Esophagus squamous epithelium (tissue), 4 donors: ENCODE data around the gene NAXE.

Experiments
- POLR2A ChIP-seq, 4 donors: fragments of 450-650 bp; IDR thresholded peaks; one replicate each; pipeline ENCODE4 v1.6.1; 2017; ENCODE audit warnings: antibody characterized with exemption in 4 of 4, mild to moderate bottlenecking in 4 of 4, moderate library complexity in 3 of 4
- TF ChIP-seq, protein P1 (sequence below), 6 experiments: fragments of 450-650 bp in 4 of 6; fragments of 200-600 bp in 2 of 6; sonication (generic) in 2 of 6; IDR thresholded peaks; one replicate each; pipeline ENCODE4 v1.5.1; 2016 to 2019; ENCODE audit warnings: antibody characterized with exemption in 6 of 6, mild to moderate bottlenecking in 4 of 6, moderate library complexity in 4 of 6

DNA sequence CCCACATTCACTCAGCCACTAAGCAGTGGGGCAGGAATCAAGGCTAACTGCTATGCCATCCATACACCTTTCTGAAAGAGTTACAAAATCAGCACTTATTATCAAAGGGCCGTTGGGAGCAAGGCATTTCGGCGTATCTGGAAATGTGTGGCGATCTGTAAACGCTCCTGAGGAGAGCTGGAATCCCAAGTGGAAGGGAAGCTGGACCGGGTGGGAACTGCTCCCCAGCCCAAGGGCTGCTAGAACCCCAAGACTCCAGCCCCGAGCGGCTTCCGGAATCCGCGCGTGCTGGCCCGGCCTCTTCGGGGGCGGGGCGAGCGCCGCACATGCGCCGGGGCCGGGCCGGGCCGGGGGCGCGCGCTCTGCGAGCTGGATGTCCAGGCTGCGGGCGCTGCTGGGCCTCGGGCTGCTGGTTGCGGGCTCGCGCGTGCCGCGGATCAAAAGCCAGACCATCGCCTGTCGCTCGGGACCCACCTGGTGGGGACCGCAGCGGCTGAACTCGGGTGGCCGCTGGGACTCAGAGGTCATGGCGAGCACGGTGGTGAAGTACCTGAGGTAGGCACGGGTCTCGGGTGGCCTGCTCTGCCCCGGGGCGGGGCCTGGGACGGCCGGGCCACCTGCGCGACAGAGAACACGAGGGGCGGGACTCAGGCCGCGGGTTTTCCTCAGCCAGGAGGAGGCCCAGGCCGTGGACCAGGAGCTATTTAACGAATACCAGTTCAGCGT is at the start of gene NAXE:
- TF ChIP-seq, protein P1, sequence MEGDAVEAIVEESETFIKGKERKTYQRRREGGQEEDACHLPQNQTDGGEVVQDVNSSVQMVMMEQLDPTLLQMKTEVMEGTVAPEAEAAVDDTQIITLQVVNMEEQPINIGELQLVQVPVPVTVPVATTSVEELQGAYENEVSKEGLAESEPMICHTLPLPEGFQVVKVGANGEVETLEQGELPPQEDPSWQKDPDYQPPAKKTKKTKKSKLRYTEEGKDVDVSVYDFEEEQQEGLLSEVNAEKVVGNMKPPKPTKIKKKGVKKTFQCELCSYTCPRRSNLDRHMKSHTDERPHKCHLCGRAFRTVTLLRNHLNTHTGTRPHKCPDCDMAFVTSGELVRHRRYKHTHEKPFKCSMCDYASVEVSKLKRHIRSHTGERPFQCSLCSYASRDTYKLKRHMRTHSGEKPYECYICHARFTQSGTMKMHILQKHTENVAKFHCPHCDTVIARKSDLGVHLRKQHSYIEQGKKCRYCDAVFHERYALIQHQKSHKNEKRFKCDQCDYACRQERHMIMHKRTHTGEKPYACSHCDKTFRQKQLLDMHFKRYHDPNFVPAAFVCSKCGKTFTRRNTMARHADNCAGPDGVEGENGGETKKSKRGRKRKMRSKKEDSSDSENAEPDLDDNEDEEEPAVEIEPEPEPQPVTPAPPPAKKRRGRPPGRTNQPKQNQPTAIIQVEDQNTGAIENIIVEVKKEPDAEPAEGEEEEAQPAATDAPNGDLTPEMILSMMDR (IDR thresholded peaks at IDR 0.05): no peak
- TF ChIP-seq POLR2A (IDR thresholded peaks at IDR 0.05): peak in 2 of 4 donors; percentile 31 to 74
